Measurements from ENCODE around the gene PA2G4.
A peak's percentile ranks its signal among the peaks of the same experiment; 100 is the strongest.

DNA sequence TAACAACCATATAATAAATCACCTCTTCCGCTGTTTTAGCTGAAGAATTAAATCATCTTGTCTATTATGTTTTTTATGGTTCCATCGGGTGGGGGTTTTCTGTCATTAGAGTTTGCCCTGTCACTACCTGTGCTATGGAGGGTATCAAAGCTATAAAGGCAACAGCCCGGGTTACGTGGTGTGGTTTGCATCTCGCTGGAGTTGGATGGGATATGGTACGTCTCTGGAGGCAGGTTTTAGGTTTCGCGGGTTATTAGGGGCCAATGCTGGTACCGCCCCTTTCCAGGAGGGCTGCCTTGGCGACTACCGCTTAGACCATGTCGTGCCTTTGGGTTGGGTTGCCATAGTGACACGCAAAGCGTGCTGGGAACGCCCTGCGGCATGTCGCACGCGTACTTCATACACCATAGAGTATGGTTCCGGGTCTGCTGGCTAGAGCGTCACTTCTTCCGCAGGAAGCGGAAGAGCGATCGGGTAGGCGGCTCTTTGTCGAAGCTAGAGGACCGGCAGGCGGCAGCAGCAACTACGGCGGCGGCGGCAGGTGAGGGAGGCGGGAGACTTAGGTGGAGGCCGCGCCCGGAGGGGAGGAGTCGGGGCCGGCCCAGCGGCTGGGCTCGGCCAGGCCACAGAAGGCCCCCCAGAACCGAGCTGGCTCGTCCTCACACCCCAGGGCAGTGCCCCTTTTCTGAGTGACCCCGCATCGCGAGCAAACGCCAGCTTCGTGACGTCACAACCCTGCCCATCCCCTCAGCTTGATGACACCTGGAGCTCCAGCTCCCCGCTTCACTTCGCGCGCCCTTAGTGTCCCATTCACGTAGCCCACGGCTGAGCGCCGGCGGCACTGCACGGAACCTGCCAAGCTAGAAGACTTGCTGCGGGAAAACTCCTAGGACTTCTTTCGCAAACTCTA is 13.7 kb downstream of the PA2G4 start, which contains the start of gene ZC3H10:
- TF ChIP-seq EZH2 (IDR thresholded peaks at IDR 0.05; ENCODE audit: borderline replicate concordance) = no peak
- TF ChIP-seq, protein P1, sequence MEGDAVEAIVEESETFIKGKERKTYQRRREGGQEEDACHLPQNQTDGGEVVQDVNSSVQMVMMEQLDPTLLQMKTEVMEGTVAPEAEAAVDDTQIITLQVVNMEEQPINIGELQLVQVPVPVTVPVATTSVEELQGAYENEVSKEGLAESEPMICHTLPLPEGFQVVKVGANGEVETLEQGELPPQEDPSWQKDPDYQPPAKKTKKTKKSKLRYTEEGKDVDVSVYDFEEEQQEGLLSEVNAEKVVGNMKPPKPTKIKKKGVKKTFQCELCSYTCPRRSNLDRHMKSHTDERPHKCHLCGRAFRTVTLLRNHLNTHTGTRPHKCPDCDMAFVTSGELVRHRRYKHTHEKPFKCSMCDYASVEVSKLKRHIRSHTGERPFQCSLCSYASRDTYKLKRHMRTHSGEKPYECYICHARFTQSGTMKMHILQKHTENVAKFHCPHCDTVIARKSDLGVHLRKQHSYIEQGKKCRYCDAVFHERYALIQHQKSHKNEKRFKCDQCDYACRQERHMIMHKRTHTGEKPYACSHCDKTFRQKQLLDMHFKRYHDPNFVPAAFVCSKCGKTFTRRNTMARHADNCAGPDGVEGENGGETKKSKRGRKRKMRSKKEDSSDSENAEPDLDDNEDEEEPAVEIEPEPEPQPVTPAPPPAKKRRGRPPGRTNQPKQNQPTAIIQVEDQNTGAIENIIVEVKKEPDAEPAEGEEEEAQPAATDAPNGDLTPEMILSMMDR (IDR thresholded peaks at IDR 0.05; ENCODE audit: poor library complexity) = peak; percentile 50
